ENCODE results near the gene C1QL4.

- TF ChIP-seq CTCF (IDR thresholded peaks at IDR 0.05): no peak
- TF ChIP-seq POLR2A (IDR thresholded peaks at IDR 0.05): no peak
Measured at GRCh38 chr12:49330032-49330619, 6.9 kb downstream of the C1QL4 start.

Measured in uterus (tissue), 2 donors.